IPS-20b (cell line): Measurements from ENCODE around the gene ARHGAP5.
"Not testable (repeated sequence)": the region's sequence is repeated elsewhere in the genome, so short reads cannot be mapped to it uniquely, and the experiment has no call there.

ENCODE experiments used
- H3K27ac ChIP-seq: one replicate; pipeline ENCODE4 v1.5.1; 2013; ENCODE audit warnings: low read length
- H3K27me3 ChIP-seq: 2 replicates; pipeline ENCODE4 v1.6.1; 2013; ENCODE audit warnings: mild to moderate bottlenecking, low read length, inconsistent platforms; ENCODE audit not compliant: insufficient read depth
- H3K36me3 ChIP-seq: 2 replicates; pipeline ENCODE4 v1.6.1; 2013; ENCODE audit warnings: low read depth, mild to moderate bottlenecking, inconsistent platforms, low read length, moderate library complexity; ENCODE audit not compliant: insufficient read depth
- H3K4me1 ChIP-seq: 2 replicates; pipeline ENCODE4 v1.6.1; 2013; ENCODE audit warnings: mild to moderate bottlenecking, control low read depth, inconsistent platforms, low read length, moderate library complexity; ENCODE audit not compliant: insufficient read depth
- H3K4me3 ChIP-seq: 2 replicates; pipeline ENCODE4 v1.5.1; 2013; ENCODE audit warnings: mild to moderate bottlenecking, low read length, inconsistent platforms
- H3K9ac ChIP-seq: 2 replicates; pipeline ENCODE4 v1.6.1; 2013; ENCODE audit warnings: low read depth, mild to moderate bottlenecking, inconsistent platforms, low read length, moderate library complexity
- H3K9me3 ChIP-seq: 2 replicates; pipeline ENCODE4 v1.6.1; 2013; ENCODE audit warnings: mild to moderate bottlenecking, low read depth, low read length, inconsistent platforms; ENCODE audit not compliant: insufficient read depth

ARHGAP5 gene

DNA sequence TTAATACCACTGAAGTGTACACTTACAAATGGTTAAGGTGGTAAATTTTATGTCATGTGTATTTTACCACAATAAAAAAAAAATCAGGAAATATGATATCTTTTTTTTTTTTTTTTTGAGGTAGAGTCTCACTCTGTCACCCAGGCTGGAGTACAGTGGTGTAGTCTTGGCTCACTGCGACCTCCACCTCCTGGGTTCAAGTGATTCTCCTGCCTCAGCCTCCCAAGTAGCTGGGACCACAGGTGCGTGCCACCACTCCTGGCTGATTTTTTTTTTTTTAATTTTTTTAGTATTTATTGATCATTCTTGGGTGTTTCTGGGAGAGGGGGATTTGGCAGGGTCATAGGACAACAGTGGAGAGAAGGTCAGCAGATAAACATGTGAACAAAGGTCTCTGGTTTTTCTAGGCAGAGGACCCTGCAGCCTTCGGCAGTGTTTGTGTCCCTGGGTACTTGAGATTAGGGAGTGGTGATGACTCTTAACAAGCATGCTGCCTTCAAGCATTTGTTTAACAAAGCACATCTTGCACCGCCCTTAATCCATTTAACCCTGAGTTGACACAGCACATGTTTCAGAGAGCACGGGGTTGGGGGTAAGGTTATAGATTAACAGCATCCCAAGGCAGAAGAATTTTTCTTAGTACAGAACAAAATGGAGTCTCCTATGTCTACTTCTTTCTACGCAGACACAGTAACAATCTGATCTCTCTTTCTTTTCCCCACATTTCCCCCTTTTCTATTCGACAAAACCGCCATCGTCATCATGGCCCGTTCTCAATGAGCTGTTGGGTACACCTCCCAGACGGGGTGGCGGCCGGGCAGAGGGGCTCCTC, 50.0 kb downstream of the ARHGAP5 start:
- not testable (repeated sequence) for H3K27ac ChIP-seq, H3K9ac ChIP-seq, H3K4me1 ChIP-seq, H3K27me3 ChIP-seq, H3K4me3 ChIP-seq
- peaks cover 33% of the 10 kb centered on the region for H3K36me3 ChIP-seq
- peaks cover 17% of the 10 kb centered on the region; the same call in 1 of the 2 replicates for H3K9me3 ChIP-seq

DNA sequence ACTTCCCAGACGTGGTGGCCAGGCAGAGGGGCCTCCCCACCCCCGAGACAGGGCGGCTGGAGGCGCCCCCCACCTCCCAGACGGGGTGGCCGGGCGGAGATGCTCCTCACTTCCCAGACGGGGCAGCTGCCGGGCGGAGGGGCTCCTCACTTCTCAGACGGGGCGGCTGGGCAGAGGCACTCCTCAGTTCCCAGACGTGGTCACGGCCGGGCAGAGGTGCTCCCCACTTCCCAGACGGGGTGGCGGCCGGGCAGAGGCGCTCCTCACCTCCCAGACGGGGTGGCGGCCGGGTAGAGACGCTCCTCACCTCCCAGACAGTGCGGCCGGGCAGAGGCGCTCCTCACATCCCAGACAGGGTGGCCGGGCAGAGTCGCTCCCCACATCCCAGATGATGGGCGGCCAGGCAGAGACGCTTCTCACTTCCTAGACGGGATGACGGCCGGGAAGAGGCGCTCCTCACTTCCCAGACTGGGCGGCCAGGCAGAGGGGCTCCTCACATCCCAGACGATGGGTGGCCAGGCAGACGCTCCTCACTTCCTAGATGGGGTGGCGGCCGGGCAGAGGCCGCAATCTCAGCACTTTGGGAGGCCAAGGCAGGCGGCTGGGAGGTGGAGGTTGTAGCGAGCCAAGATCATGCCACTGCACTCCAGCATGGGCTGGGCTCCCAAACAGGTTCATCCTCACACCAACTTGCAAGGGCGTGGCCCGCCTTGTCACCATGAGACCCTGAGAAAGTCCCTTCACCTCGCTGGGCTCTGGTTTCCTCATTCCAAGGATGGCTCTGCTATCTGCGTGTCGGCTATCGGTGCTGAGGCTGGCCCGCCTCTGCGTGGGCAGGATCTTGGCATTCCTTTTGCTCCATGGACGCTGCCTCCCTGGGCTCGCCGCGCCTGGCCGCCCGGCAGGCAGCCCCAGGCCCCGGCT, 50.9 kb downstream of the ARHGAP5 start:
- not testable (repeated sequence) for H3K27me3 ChIP-seq, H3K9ac ChIP-seq, H3K27ac ChIP-seq, H3K4me1 ChIP-seq, H3K4me3 ChIP-seq
- peaks cover 17% of the 10 kb centered on the region; the same call in 1 of the 2 replicates for H3K9me3 ChIP-seq
- peaks cover 33% of the 10 kb centered on the region for H3K36me3 ChIP-seq

DNA sequence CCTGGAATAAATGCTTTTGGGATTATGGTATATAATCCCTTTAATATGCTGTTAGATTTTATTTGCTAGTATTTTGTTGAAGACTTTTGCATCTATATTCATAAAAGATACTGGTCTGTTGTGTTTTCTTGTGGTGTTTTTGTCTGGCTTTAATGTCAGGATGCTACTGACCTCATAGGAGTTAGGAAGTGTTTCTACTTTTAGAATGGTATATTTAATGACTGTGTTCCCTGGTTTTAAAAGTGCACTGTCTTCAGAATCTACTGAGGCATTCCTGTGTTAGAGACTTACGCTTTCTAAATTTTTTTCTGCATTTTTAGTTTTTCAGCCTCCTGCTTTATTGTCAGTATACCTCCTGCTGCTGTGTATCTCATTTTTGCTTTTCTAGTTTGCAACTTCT, 51.6 kb downstream of the ARHGAP5 start:
- Histone ChIP-seq H3K27me3 (no peaks in the 10 kb centered on the region), H3K9ac (no peak overlapping the region), H3K36me3 (peaks cover 33% of the 10 kb centered on the region), H3K4me3 (no peak overlapping the region), H3K9me3 (peaks cover 17% of the 10 kb centered on the region; the same call in 1 of the 2 replicates), H3K27ac (no peak overlapping the region), H3K4me1 (no peaks in the 10 kb centered on the region)

DNA sequence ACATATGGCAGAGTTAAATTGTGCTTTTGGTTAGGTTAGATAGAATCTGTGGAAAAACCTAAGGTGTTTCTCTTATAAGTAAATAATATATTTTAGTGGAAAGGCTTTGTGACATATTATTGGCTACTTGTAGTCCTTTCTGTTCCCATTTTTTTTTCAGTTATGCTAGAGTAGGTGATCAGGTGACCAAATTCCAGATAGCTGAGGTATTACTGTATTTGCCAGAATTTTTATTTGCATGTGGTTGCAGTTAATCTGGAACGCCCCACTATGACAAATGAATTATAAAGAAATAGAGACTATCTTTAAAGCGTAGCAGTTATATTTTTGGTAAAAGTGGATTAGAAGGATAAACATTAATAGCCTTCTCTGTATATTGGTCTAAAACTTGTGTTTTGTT, 52.0 kb downstream of the ARHGAP5 start:
- no peak overlapping the region for H3K27ac ChIP-seq
- no peaks in the 10 kb centered on the region for H3K27me3 ChIP-seq
- peaks cover 17% of the 10 kb centered on the region; the same call in 1 of the 2 replicates for H3K9me3 ChIP-seq
- H3K36me3 ChIP-seq, result peaks cover 33% of the 10 kb centered on the region
- H3K4me3 ChIP-seq, result no peak overlapping the region
- H3K9ac ChIP-seq, result no peak overlapping the region
- H3K4me1 ChIP-seq, result no peaks in the 10 kb centered on the region; the same call in 1 of the 2 replicates

DNA sequence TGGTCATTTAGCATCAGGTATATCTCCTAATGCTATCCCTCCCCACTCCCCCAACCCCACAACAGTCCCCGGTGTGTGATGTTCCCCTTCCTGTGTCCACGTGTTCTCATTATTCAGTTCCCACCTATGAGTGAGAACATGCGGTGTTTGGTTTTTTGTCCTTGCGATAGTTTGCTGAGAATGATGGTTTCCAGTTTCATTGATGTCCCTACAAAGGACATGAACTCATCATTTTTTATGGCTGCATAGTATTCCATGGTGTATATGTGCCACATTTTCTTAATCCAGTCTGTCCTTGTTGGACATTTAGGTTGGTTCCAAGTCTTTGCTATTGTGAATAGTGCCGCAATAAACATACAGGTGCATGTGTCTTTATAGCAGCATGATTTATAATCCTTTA, 54.6 kb downstream of the ARHGAP5 start:
- not testable (repeated sequence) for H3K27ac ChIP-seq, H3K4me1 ChIP-seq, H3K9ac ChIP-seq, H3K4me3 ChIP-seq, H3K27me3 ChIP-seq
- peaks cover 23% of the 10 kb centered on the region for H3K36me3 ChIP-seq
- peaks cover 11% of the 10 kb centered on the region; the same call in 1 of the 2 replicates for H3K9me3 ChIP-seq

DNA sequence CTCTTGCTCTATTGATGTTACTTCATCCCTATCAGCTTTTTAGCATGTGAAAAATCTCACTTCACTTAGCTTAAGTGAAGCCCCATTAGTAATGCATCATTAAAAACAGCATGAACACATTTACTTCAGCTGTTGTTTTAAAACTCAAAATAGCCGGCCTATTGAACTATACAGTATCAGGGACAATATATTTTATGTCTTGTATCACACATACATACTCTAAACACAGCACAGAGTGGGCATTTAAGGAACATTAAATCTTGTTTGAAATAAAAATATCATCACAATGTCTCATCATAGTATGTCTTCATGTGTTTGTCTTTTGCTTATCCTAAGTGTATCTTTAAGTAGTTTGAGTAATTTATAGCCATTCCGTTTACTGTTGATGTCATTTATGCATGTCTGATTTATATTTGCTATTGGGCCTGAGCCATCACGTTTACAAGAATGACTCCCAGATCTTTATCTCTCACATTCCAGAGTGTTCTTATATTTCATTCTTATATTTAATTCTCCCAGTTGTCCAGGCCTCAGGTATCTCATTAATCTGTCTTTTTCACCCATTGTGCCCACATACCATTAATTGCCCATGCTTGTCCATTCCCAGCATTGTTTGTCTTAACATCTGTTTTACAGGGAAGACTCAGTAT, 57.5 kb downstream of the ARHGAP5 start:
- Histone ChIP-seq H3K27ac (no peak overlapping the region), H3K4me1 (no peaks in the 10 kb centered on the region; the same call in 1 of the 2 replicates), H3K36me3 (peaks cover 23% of the 10 kb centered on the region), H3K9me3 (peaks cover 5% of the 10 kb centered on the region; the same call in 1 of the 2 replicates), H3K27me3 (no peaks in the 10 kb centered on the region), H3K9ac (0 out of 2 replicates have a peak overlapping the region, but pooled peaks have one; percentile 20), H3K4me3 (no peak overlapping the region)

DNA sequence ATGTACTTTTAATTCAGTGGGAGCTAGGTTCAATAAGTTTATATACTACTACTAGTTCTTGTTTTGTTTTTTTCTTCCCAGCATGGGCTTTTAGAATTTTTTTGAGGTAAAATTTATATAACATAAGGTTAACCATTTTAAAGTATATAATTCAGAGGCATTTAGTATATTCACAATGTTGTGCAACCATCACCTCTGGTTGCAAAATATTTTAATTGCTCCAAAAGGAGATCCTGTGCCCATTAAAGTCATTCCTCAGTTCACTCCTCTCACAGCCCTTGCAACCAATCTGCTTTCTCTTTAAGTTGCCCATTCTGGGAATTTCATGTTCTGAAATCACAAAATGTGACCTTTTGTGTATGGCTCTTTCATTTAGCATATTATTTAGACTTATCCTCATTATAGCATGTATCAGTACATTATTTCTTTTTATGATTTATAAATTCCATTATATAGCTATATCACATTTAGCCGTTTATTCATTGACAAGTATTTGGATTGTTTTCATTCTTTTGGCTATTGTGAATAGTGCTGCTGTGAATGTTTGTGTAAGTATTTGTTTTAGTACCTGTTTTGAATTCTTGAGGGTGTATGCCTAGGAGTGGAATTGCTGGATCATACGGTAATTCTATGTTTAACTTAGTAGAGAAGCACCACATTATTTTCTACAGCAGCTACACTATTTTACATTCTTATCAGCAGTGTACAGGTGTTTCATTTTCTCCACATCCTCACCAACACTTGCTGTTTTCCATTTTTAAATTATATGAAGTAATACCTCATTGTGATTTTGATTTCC, 59.1 kb downstream of the ARHGAP5 start:
- Histone ChIP-seq H3K4me3 (no peak overlapping the region), H3K9me3 (peaks cover 5% of the 10 kb centered on the region; the same call in 1 of the 2 replicates), H3K27ac (no peak overlapping the region), H3K4me1 (no peaks in the 10 kb centered on the region; the same call in 1 of the 2 replicates), H3K9ac (no peak overlapping the region), H3K27me3 (no peaks in the 10 kb centered on the region), H3K36me3 (peaks cover 18% of the 10 kb centered on the region)

DNA sequence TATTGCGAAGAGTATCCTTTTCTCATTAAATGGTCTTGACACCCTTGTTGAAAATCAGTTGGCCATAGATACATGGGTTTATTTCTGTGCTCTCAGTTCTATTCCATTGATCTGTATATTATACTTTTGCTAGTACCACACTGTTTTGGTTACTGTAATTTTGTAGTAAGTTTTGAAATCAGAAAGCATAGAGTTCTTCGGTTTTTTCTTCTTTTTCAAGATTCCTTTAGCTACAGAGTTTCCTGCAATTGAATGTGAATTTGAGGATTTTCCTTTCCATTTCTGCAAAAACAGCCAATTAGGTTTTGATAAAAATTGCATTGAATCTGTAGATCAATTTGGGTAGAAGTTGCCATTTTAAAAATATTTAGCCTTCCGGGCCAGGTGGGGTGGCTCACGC, 60.2 kb downstream of the ARHGAP5 start:
- peaks cover 18% of the 10 kb centered on the region for H3K36me3 ChIP-seq

DNA sequence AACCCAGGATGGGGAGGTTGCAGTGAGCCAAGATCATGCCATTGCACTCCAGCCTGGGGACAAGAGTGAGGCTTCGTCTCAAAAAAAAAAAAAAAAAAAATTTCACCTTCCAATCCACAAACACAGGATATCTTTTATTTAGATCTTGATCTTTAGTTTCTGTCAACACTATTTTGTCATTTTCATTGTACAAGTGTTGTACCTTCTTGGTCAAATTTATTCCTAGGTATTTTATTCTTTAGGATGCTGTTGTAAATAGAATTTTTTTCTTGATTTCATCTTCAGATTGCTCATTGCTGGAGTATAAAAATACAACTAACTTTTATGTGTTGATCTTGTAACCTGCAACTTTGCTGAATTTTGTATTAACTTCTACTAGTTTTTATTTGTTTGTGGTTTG, 60.8 kb downstream of the ARHGAP5 start:
- Histone ChIP-seq H3K9me3 (peaks cover 5% of the 10 kb centered on the region; the same call in 1 of the 2 replicates), H3K27ac (no peak overlapping the region), H3K4me1 (no peaks in the 10 kb centered on the region; the same call in 1 of the 2 replicates), H3K4me3 (no peak overlapping the region), H3K9ac (no peak overlapping the region), H3K27me3 (no peaks in the 10 kb centered on the region), H3K36me3 (peaks cover 18% of the 10 kb centered on the region)

More for the DNA sequence above, 60.2 kb downstream of the ARHGAP5 start:
- no peaks in the 10 kb centered on the region for H3K27me3 ChIP-seq
- H3K4me3 ChIP-seq, result no peak overlapping the region
- H3K9ac ChIP-seq, result no peak overlapping the region
- H3K27ac ChIP-seq, result no peak overlapping the region
- peaks cover 5% of the 10 kb centered on the region; the same call in 1 of the 2 replicates for H3K9me3 ChIP-seq
- H3K4me1 ChIP-seq, result no peaks in the 10 kb centered on the region; the same call in 1 of the 2 replicates

DNA sequence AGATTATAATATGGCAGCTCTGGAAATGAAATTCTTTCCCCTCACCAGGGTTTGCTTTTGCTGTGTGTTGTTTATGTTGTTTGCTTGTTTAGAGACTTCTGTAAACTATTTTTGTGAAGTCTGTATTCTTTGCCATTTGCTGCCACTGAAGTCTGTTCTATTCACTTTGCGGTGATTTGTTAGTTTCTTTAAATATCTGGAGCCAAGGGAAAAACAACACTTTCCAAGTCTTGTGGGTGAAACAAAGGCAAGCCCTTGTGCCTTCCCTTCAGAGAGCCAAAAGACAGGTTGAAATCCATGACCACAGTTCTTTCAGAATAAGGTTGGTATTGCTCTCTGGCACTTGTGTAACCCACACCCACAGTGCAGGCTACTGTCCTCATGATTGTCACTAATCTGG, 65.2 kb downstream of the ARHGAP5 start:
- Histone ChIP-seq H3K36me3 (peaks cover 16% of the 10 kb centered on the region), H3K27me3 (no peaks in the 10 kb centered on the region), H3K4me3 (no peak overlapping the region), H3K27ac (no peak overlapping the region), H3K4me1 (no peaks in the 10 kb centered on the region), H3K9ac (no peak overlapping the region), H3K9me3 (peaks cover 2% of the 10 kb centered on the region; the same call in 1 of the 2 replicates)
